ENCODE data around the gene C1QTNF5.
"Not testable (repeated sequence)": the region's sequence is repeated elsewhere in the genome, so short reads cannot be mapped to it uniquely, and the experiment has no call there.

C1QTNF5 gene
- 0 reads per million in 2 donors for total RNA-seq

GRCh38 chr11:119340335-119341221 is at the start of gene C1QTNF5:
C1QTNF5 (minus strand) TSS chr11:119340883; CDS start chr11:119340397, 486 bp downstream.
- no peak for DNase-seq

- no peak for DNase-seq
Observed at GRCh38 chr11:119389611-119390254, 49.0 kb upstream of the C1QTNF5 start.

GRCh38 chr11:119388103-119388502 is 47.4 kb upstream of the C1QTNF5 start:
- DNase-seq, result no peak

- DNase-seq, result no peak
Observed at GRCh38 chr11:119384332-119384731, 43.6 kb upstream of the C1QTNF5 start.

- not testable (repeated sequence) for DNase-seq
Observed at GRCh38 chr11:119382513-119382912, 41.8 kb upstream of the C1QTNF5 start.

DNA sequence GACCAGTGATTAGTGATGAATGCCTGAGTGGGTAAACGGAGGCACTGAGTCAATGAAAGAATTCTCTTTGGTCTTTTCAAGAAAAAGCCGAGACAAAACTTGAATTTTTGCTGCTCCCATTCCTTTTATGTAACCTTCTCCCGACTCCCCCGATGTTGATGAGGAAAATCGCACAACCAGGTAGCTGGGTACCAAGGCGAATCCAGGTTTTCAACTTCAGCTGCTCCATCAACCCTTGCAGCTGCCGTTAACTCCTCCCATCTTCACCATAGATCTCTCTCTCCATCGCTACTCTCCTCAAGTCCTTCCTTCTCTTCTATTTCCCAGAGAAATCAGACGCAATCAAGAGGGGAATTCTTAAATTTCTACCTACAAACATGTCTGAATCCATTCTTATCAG is 41.4 kb upstream of the C1QTNF5 start:
- no peak for DNase-seq

DNA sequence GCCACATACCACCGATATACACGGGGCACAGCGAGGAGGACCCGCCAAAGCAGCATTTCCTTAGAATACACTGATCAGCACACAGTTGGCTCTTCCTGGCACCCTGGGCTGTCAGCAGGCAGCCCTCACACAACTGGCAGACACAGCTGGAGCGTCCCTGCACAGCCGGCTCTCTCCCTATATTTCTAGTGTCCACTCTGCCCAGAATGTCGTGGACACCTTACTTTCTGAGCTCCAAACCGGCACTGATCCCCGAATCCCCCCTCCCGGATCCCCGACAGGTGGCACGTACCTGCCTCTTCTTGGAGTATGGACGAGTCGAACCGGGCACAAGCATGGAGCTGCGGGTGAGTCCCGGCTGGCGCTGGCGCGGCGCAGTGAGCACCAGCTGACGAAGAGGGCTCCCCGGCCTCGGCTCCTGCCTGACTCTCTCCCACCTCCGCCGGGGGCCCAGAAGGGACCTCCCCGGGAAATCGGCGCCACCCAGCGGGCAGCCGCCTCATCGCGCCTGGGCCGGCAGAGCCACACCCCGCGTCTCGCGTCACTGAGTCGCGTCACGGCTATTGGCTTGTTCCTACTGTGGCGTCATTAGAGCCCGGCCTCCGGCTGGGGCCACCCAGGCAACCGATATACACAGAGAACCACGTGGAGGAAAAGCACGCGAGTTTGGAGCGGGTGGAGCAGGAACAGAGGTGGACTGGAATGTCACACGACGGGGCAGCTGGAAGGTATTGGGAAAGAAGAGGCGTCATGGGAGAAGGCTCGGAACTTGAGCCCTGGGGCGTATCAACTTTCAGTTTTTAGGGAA is 40.7 kb upstream of the C1QTNF5 start, which contains the start of gene USP2:
USP2 (minus strand) TSS at position 510 of the 808 bp plus-strand sequence. CDS start 8,210 bp downstream, outside the sequence.
- DNase-seq, result peak; percentile 98

DNA sequence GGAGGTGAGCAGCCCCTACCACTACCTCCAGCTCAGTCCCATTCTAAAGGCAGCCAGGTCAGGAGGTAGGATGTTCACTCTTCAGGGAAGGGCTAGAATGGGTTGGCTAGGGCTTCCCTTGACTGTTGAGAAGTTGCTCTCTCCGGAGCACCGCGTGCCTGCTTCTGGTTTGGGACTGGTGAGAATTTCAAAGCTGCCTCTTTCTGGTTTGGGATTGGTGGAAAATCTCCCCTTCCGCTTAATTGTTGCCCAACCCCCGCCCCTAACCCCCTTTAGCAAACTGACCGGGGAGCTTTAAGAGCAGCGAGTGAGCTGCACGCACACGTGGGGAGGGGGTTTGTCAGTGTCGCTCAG is 40.1 kb upstream of the C1QTNF5 start:
- no peak for DNase-seq

GRCh38 chr11:119380160-119380826 is 39.6 kb upstream of the C1QTNF5 start:
- no peak for DNase-seq

- no peak for DNase-seq
Observed at GRCh38 chr11:119378851-119379465, 38.3 kb upstream of the C1QTNF5 start.

GRCh38 chr11:119377961-119378667 is 37.4 kb upstream of the C1QTNF5 start:
- DNase-seq, result no peak

DNA sequence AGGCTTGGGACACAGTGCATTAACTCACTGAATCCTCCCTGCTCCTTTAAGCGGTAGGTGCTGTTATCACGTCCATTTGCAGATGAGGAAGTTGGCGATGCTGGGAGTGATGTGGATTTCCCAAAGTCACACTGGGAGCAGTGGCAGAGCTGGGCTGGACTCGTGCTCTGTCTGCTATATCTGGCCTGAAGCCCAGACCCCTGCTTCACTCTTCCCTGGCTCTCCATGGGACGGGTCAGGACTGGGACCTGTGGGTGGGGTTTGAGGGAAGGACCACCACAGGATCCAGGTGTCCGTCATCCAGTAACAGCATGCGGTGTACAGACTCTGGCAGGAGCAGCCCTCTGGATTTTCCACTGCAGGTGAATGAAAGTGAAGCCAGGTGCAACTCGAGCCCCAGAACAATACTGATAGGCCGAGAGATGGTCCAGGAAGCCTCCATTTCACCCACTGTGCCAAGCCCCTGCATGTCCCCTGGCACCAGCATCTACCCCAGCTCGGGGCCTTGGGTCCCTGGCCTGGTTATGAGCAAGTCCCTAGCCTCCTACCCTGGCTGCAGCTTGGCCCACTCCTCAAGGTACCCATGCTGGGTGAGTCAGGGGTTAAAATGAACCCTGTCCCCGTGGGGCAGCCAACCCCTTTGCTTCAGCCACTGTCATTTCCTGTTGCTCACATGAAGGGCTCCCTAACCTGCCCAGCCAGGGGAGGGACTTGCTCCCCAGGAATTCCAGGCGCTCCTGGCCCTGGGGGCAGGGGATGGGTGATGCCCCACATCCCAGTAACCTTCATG is 36.6 kb upstream of the C1QTNF5 start:
- DNase-seq, result no peak

DNA sequence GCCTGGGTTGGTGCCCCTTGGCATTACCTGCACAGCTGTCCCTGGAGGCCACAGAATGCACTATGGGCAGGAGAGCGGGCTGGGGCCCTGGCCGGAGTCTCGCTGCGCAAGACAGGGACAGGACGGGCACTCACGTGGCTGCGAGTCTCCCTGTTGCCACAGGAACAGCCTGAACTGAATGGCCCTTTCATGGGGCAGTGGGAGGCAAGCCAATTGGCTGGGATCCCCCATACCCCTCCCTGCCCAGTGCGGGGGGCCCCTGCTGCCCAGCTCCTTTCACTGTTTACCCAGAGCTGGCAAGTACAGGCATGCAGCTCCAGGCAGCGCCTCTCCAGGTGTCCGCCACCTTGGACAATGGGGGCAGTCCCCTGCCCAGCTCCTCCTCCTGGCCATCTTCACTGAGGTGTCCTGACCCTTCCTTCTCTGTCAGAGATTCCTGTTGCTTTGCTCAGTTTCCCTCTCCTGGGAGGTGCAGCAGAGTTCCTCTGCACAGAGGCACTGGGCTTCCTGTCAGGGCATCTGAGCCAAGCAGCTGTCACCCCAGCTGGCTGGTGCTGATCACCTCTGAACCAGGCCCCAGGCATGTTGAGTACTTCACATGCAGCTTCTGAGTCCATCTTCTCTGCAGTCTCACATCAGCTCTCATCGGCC is 35.6 kb upstream of the C1QTNF5 start:
- no peak for DNase-seq

DNA sequence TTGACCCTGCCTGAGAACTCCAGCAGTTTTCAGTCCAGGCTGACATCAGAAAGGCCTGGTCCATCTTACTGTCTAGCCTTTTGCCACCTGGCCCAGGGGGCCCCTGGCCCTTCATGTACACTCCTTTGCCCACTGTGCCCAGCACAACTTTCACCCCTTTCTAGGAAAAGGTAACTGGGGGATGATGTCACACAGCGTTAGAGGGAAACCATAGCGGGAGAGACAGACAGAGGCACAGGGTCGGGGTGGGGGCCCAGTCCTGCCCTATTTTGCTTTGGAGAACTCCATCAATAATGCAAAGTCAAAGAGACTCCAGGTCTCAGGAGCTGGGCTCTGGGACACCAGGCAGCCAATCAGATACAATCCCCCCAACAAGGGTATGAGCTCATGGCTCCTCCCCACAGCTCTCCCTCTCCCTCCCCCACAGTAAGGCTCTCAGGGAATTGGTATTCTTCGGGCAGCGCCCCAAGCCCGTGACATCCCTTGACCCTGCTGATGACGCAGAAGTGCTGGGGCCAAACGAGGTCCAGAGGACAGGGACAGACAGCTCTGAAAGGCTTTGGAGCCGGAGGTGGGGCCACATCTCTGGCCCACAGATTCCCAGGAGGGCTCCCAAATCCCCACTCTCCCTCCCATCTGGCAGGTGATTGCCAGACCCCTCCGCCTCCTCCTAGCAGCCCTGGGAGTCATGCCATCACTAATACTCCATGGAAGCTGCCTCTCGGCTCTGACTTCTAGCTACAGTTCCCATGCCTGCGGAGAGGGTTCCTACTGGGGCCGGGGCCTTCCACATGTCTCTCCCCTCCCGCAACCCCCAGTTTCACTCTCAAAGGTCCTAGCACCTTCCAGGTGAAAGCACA is 34.9 kb upstream of the C1QTNF5 start:
- no peak for DNase-seq

- DNase-seq, result no peak
Observed at GRCh38 chr11:119374632-119375336, 34.1 kb upstream of the C1QTNF5 start.

- DNase-seq, result peak; percentile 38
Observed at GRCh38 chr11:119373921-119374631, 33.4 kb upstream of the C1QTNF5 start.

DNA sequence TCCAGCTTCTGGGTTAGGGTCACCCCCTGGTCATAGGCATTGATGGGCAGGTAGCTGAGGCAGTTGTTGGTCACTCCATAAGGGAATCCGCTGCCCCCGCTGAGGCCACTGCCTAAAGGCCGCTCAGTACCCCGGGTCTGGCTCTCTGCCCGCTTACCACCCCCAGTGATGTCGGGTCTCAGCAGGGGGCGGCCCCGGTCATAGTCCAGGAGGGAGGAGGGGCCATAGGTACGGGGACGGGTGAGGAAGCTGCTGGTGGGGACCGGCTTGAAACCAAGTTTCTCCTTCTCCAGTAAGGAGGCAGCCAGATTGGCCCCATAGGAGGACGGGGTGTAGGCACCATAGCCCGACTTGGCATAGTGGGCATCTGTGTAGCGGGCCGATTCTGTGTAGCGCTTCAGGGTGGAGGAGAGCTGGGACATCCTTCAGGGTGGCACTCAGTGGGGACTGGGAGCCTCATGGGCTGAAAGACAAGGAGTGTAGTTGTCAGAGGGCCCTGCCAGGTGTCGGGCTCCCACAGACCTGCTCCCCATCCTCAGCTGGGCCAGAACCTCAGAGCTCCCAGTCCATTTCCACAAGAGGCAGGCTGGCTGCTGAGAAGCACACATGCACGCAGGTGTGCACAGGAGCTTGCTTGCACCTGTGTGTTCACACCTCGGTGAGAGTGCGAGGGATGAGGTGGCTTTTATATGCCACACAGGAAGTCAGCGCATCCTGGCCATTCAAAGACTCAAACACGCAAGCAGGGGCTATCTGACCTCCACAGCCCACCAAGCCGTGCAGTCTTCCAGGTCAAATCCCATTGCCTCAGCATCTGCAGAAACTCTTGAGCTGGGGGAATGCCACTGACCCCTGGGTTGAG is 32.6 kb upstream of the C1QTNF5 start:
- DNase-seq, result no peak
